HG03159 (cell line): ENCODE measurements around the gene KRTAP5-11.
"Not testable (repeated sequence)": the region's sequence is repeated elsewhere in the genome, so short reads cannot be mapped to it uniquely, and the experiment has no call there.

Experiments
- ATAC-seq: cut with Tn5 transposase; IDR thresholded peaks from one replicate; pipeline ENCODE4 v1.9.1; 2021; ENCODE audit warnings: mild to moderate bottlenecking, moderate library complexity; ENCODE audit not compliant: unreplicated experiment

The KRTAP5-11 gene

GRCh38 chr11:71581826-71582225 is 849 bp downstream of the KRTAP5-11 start:
- no peak for ATAC-seq

GRCh38 chr11:71580057-71581003 is 2.3 kb downstream of the KRTAP5-11 start:
- ATAC-seq = no peak

GRCh38 chr11:71579513-71579912 is 3.2 kb downstream of the KRTAP5-11 start:
- not testable (repeated sequence) for ATAC-seq

- ATAC-seq = no peak
These were observed 5.1 kb downstream of the KRTAP5-11 start for GRCh38 chr11:71577469-71578004.

- not testable (repeated sequence) for ATAC-seq
These were observed 5.8 kb downstream of the KRTAP5-11 start for GRCh38 chr11:71576688-71577465.

- no peak for ATAC-seq
These were observed 6.8 kb downstream of the KRTAP5-11 start for GRCh38 chr11:71575723-71576424.

GRCh38 chr11:71574418-71574817 is 8.3 kb downstream of the KRTAP5-11 start:
- no peak for ATAC-seq

- no peak for ATAC-seq
These were observed 9.9 kb downstream of the KRTAP5-11 start for GRCh38 chr11:71572811-71573210.

GRCh38 chr11:71571101-71571850 is 11.4 kb downstream of the KRTAP5-11 start:
- not testable (repeated sequence) for ATAC-seq

GRCh38 chr11:71568704-71569349 is 13.8 kb downstream of the KRTAP5-11 start:
- ATAC-seq = no peak

GRCh38 chr11:71567633-71568032 is 15.0 kb downstream of the KRTAP5-11 start:
- ATAC-seq = not testable (repeated sequence)

- ATAC-seq = not testable (repeated sequence)
These were observed 15.8 kb downstream of the KRTAP5-11 start for GRCh38 chr11:71566626-71567599.

GRCh38 chr11:71566081-71566620 is 16.5 kb downstream of the KRTAP5-11 start:
- ATAC-seq = no peak

- no peak for ATAC-seq
These were observed 17.4 kb downstream of the KRTAP5-11 start, which contains the start of gene KRTAP5-10 for GRCh38 chr11:71565263-71565662. Gene KRTAP5-10, plus strand, starts transcription at chr11:71565563. Its CDS starts 25 bp downstream, at chr11:71565588.

- no peak for ATAC-seq
These were observed 18.2 kb downstream of the KRTAP5-11 start for GRCh38 chr11:71564430-71564829.

GRCh38 chr11:71563406-71563805 is 19.3 kb downstream of the KRTAP5-11 start:
- no peak for ATAC-seq

- no peak for ATAC-seq
These were observed 20.6 kb downstream of the KRTAP5-11 start for GRCh38 chr11:71562120-71562519.

- ATAC-seq = no peak
These were observed 23.7 kb downstream of the KRTAP5-11 start for GRCh38 chr11:71558996-71559395.
